HCT116 (cell line): ENCODE measurements around the gene ZNF182. TPM values are rescaled to one million over a fixed set of nuclear protein-coding genes. Genes with fewer than 3 reads are reported as not detected.

ENCODE experiments used
- ATAC-seq: fragments of 200-7000 bp; cut with Tn5 transposase; 2 replicates; pipeline ENCODE4 v1.9.1; 2020; ENCODE audit warnings: mild to moderate bottlenecking, moderate library complexity
- BruUV-seq: library from RNA; stranded (reverse); fragments of 400-500 nt; replicated peaks from 2 replicates; lab custom pipeline; 2021; lab: Mats Ljungman, UMichigan
- CTCF ChIA-PET: fragments of 300-600 bp; sonication (Branson Sonifier 250); formaldehyde crosslinking; loops from one replicate; lab custom pipeline; 2021; ENCODE audit warnings: antibody characterized with exemption; lab: Charles Lee
- POLR2A ChIA-PET: fragments of 300-600, 350-600 bp; sonication (Branson Sonifier 250); formaldehyde crosslinking; loops from one replicate; lab custom pipeline; 2021; ENCODE audit warnings: antibody characterized with exemption; lab: Charles Lee
- RAD21 ChIA-PET, 2 experiments: fragments of 300-600 bp; sonication (Branson Sonifier 250); formaldehyde crosslinking; loops; one replicate each; lab custom pipeline; 2023; ENCODE audit warnings: low total read pairs in 2 of 2; ENCODE audit not compliant: uncharacterized antibody in 2 of 2, unreplicated experiment in 2 of 2, low non-redundant PET in 1 of 2; lab: Charles Lee
- DNase-seq: peaks from one replicate; pipeline ENCODE4 v3.0.0-alpha.2; 2010; ENCODE audit warnings: low read depth, low spot score
- H2AFZ ChIP-seq: fragments of 200-600 bp; shearing (Covaris generic), sonication (generic); 2 replicates; pipeline ENCODE4 v1.6.1; 2017; ENCODE audit warnings: low read depth, mixed run types, mixed read lengths, antibody characterized with exemption, low read length; ENCODE audit not compliant: poor library complexity, severe bottlenecking
- H3K27ac ChIP-seq: 2 replicates; pipeline ENCODE4 v1.5.1; 2012; ENCODE audit warnings: low read depth, low read length
- H3K27me3 ChIP-seq: fragments of 200-600 bp; sonication (generic); 2 replicates; pipeline ENCODE4 v1.6.1; 2016; ENCODE audit warnings: mixed run types, low read length, mixed read lengths; ENCODE audit not compliant: insufficient read depth
- H3K36me3 ChIP-seq, 2 experiments: fragments of 200-500 bp in 1 of 2; fragments of 200-600 bp in 1 of 2; sonication (Bioruptor generic) in 1 of 2; sonication (generic) in 1 of 2; 2 replicates each; pipeline versions ENCODE4 v1.5.1 to v1.6.1; 2014 to 2016; ENCODE audit warnings: low read length in 2 of 2, inconsistent platforms in 1 of 2, mixed read lengths in 1 of 2, mixed run types in 1 of 2; ENCODE audit not compliant: insufficient read depth in 2 of 2, control insufficient read depth in 1 of 2
- H3K4me1 ChIP-seq, 2 experiments: fragments of 200-600 bp in 1 of 2; sonication (generic) in 1 of 2; 2 replicates each; pipeline versions ENCODE4 v1.5.1 to v1.6.1; 2012 to 2017; ENCODE audit warnings: low read length in 2 of 2, inconsistent platforms in 1 of 2, mild to moderate bottlenecking in 1 of 2, mixed read lengths in 1 of 2, mixed run types in 1 of 2, moderate library complexity in 1 of 2; ENCODE audit not compliant: insufficient read depth in 2 of 2, control insufficient read depth in 1 of 2
- H3K4me2 ChIP-seq: fragments of 200-600 bp; sonication (generic); 2 replicates; pipeline ENCODE4 v1.6.1; 2017; ENCODE audit warnings: mixed run types, low read length, mixed read lengths
- H3K4me3 ChIP-seq, 2 experiments: fragments of 200-600 bp in 1 of 2; sonication (generic) in 1 of 2; replicated peaks in 1 of 2; 2 replicates each; pipeline ENCODE4 v1.5.1; 2011 to 2016; ENCODE audit warnings: low read length in 2 of 2, control low read depth in 1 of 2, low read depth in 1 of 2, mild to moderate bottlenecking in 1 of 2, mixed read lengths in 1 of 2, mixed run types in 1 of 2
- H3K79me2 ChIP-seq: fragments of 200-600 bp; sonication (generic); 2 replicates; pipeline ENCODE4 v1.6.1; 2017; ENCODE audit warnings: mild to moderate bottlenecking, mixed run types, low read length, moderate library complexity, mixed read lengths; ENCODE audit not compliant: insufficient read depth
- H3K9ac ChIP-seq: fragments of 200-600 bp; sonication (generic); 2 replicates; pipeline ENCODE4 v1.6.1; 2016; ENCODE audit warnings: low read length, mixed read lengths
- H3K9me2 ChIP-seq: fragments of 200-600 bp; sonication (generic), shearing (Covaris generic); 2 replicates; pipeline ENCODE4 v1.6.1; 2017; ENCODE audit warnings: mixed run types, mild to moderate bottlenecking, moderate library complexity; ENCODE audit not compliant: insufficient read depth
- H3K9me3 ChIP-seq, 2 experiments: fragments of 200-500 bp in 1 of 2; fragments of 200-600 bp in 1 of 2; sonication (Bioruptor generic) in 1 of 2; sonication (generic) in 1 of 2; 2 replicates each; pipeline ENCODE4 v1.6.1; 2014 to 2017; ENCODE audit warnings: low read length in 2 of 2, mixed read lengths in 2 of 2, inconsistent platforms in 1 of 2, low read depth in 1 of 2, mild to moderate bottlenecking in 1 of 2, mixed run types in 1 of 2, moderate library complexity in 1 of 2; ENCODE audit not compliant: control insufficient read depth in 1 of 2, insufficient read depth in 1 of 2
- H4K20me1 ChIP-seq: fragments of 200-600 bp; sonication (generic), shearing (Covaris generic); 2 replicates; pipeline ENCODE4 v1.6.1; 2017; ENCODE audit warnings: mixed run types, mild to moderate bottlenecking, moderate library complexity; ENCODE audit not compliant: insufficient read depth
- ATF3 ChIP-seq: IDR thresholded peaks from 2 replicates; pipeline ENCODE4 v1.6.1; 2012
- CEBPB ChIP-seq: IDR thresholded peaks from 2 replicates; pipeline ENCODE4 v1.6.1; 2012; ENCODE audit warnings: low read depth
- CTCF ChIP-seq, 3 experiments: fragments of 200-600 bp in 1 of 3; sonication (generic) in 1 of 3; IDR thresholded peaks in 2 of 3; conservative IDR thresholded peaks in 1 of 3; 2 replicates each; pipeline ENCODE4 v1.5.1; 2012 to 2017; ENCODE audit warnings: low read depth in 2 of 3, low read length in 2 of 3, antibody characterized with exemption in 1 of 3, borderline replicate concordance in 1 of 3, control low read depth in 1 of 3, mild to moderate bottlenecking in 1 of 3, mixed read lengths in 1 of 3, mixed run types in 1 of 3, moderate library complexity in 1 of 3; ENCODE audit not compliant: insufficient read depth in 1 of 3
- EZH2 ChIP-seq: fragments of 200-600 bp; sonication (generic); IDR thresholded peaks from 2 replicates; pipeline ENCODE4 v1.6.1; 2017; ENCODE audit warnings: antibody characterized with exemption, mixed run types
- MAX ChIP-seq: IDR thresholded peaks from 2 replicates; pipeline ENCODE4 v1.6.1; 2012
- RAD21 ChIP-seq: IDR thresholded peaks from 2 replicates; pipeline ENCODE4 v1.6.1; 2012; ENCODE audit warnings: low read depth, mild to moderate bottlenecking
- REST ChIP-seq: IDR thresholded peaks from 2 replicates; pipeline ENCODE4 v1.6.1; 2012; ENCODE audit warnings: low read depth
- SIN3A ChIP-seq: IDR thresholded peaks from 2 replicates; pipeline ENCODE4 v1.6.1; 2012; ENCODE audit warnings: low read depth
- TCF7L2 ChIP-seq: IDR thresholded peaks from 2 replicates; pipeline ENCODE4 v1.7.0; 2011; ENCODE audit warnings: borderline replicate concordance, inconsistent platforms; ENCODE audit not compliant: insufficient read depth, insufficient read length; ENCODE audit errors: extremely low read depth
- ZBTB33 ChIP-seq: IDR thresholded peaks from 2 replicates; pipeline ENCODE4 v1.6.1; 2011; ENCODE audit warnings: mild to moderate bottlenecking, low read length, moderate library complexity; ENCODE audit not compliant: insufficient replicate concordance; ENCODE audit errors: extremely low read depth
- ZFX ChIP-seq: fragments of 450-650 bp; IDR thresholded peaks from 2 replicates; pipeline ENCODE4 v1.6.1; 2017
- ZNF274 ChIP-seq: fragments of 200-500 bp; sonication (Bioruptor generic); IDR thresholded peaks from 2 replicates; pipeline ENCODE4 v1.6.1; 2014; ENCODE audit warnings: mild to moderate bottlenecking, low read depth, low read length, inconsistent platforms
- intact Hi-C: fragments of 100-400 bp; cut with micrococcal nuclease; formaldehyde crosslinking; loops from 2 replicates; pipeline ENCODE4 v1.10.0; 2022
- total RNA-seq: library from RNA; stranded (reverse); gene quantifications from one replicate; pipeline ENCODE4 v1.2.1, GENCODE V29; 2021; ENCODE audit not compliant: unreplicated experiment

Gene ZNF182
- total RNA-seq, 1 experiment from 2014 or later: 5.1 TPM

- Histone ChIP-seq H3K79me2 (no peaks in the 10 kb centered on the region), H3K36me3 (no peaks in the 10 kb centered on the region), H3K4me2 (peak overlapping the region; percentile 78), H3K4me3 (peak overlapping the region; percentile 70 to 73), H3K4me1 (no peaks in the 10 kb centered on the region), H3K9ac (peak overlapping the region; percentile 65; the same call in 1 of the 2 replicates), H2AFZ (no peak overlapping the region), H3K27ac (no peak overlapping the region), H3K27me3 (no peaks in the 10 kb centered on the region), H3K9me3 (no peaks in the 10 kb centered on the region), H4K20me1 (no peaks in the 10 kb centered on the region), H3K9me2 (no peaks in the 10 kb centered on the region)
- TF ChIP-seq ZNF274 (no peak), EZH2 (no peak)
- POLR2A ChIA-PET: no interaction called here
- no TSS peak for BruUV-seq
- intact Hi-C loops: no loop called here
- CTCF ChIA-PET: no interaction called here
- DNase-seq: no peak
- RAD21 ChIA-PET: no interaction called here
- ATAC-seq: no peak
These were observed 860 bp downstream of the ZNF182 start for GRCh38 chrX:48002929-48003328.

- no peaks in the 10 kb centered on the region for H3K36me3 ChIP-seq
- H3K4me3 ChIP-seq: no peak overlapping the region
- H3K9ac ChIP-seq: no peak overlapping the region
- ChIA-PET CTCF (no interaction called here), RAD21 (no interaction called here), POLR2A (no interaction called here)
- H3K27ac ChIP-seq: no peak overlapping the region
- DNase-seq (no peak), ATAC-seq (no peak)
- no peak overlapping the region for H2AFZ ChIP-seq
- BruUV-seq: no TSS peak
- H3K9me3 ChIP-seq: no peaks in the 10 kb centered on the region
- peak overlapping the region; percentile 78; the same call in 1 of the 2 replicates for H3K4me2 ChIP-seq
- H3K4me1 ChIP-seq: no peaks in the 10 kb centered on the region
- H3K79me2 ChIP-seq: no peaks in the 10 kb centered on the region
- no peaks in the 10 kb centered on the region for H3K9me2 ChIP-seq
- H4K20me1 ChIP-seq: no peaks in the 10 kb centered on the region
- intact Hi-C loops: no loop called here
- H3K27me3 ChIP-seq: no peaks in the 10 kb centered on the region
- no peak for TF ChIP-seq REST
- TF ChIP-seq ZNF274: no peak
- no peak for TF ChIP-seq ZFX
- TF ChIP-seq CTCF (IDR thresholded peaks at IDR 0.05 in 2 of 3, conservative IDR thresholded peaks at IDR 0.05 in 1 of 3; ENCODE audit: borderline replicate concordance in 1 of 3, insufficient read depth in 1 of 3, low read depth in 2 of 3, low read length in 2 of 3): no peak
- no peak for TF ChIP-seq TCF7L2
- no peak for TF ChIP-seq SIN3A
- no peak for TF ChIP-seq CEBPB
- no peak for TF ChIP-seq MAX
- no peak for TF ChIP-seq RAD21
- TF ChIP-seq ZBTB33: no peak
- TF ChIP-seq ATF3: no peak
These were observed 1.5 kb downstream of the ZNF182 start for GRCh38 chrX:48002319-48002718.
